Retinal pigment epithelial cell (primary cell): Measurements from ENCODE around the gene AFF3.

Experiments used
- DNase-seq: peaks from one replicate; pipeline ENCODE4 v3.0.0-alpha.2; 2010; ENCODE audit warnings: low read depth
- H3K4me3 ChIP-seq: 2 replicates; pipeline ENCODE4 v1.5.1; 2011; ENCODE audit warnings: mild to moderate bottlenecking, low read length, control low read depth, moderate library complexity
- CTCF ChIP-seq: conservative IDR thresholded peaks from 2 replicates; pipeline ENCODE4 v1.5.1; 2011; ENCODE audit warnings: low read depth, low read length, control low read depth, inconsistent platforms

AFF3 gene

GRCh38 chr2:99631700-99632099 is 510.7 kb downstream of the AFF3 start:
- H3K4me3 ChIP-seq = no peak overlapping the region
- DNase-seq = no peak
- TF ChIP-seq CTCF = no peak

GRCh38 chr2:99629320-99629719 is 513.1 kb downstream of the AFF3 start:
- no peak for TF ChIP-seq CTCF
- no peak overlapping the region for H3K4me3 ChIP-seq
- no peak for DNase-seq

GRCh38 chr2:99626158-99626557 is 516.2 kb downstream of the AFF3 start:
- DNase-seq = no peak
- no peak overlapping the region for H3K4me3 ChIP-seq
- TF ChIP-seq CTCF = no peak

GRCh38 chr2:99624677-99625076 is 517.7 kb downstream of the AFF3 start:
- no peak for DNase-seq
- H3K4me3 ChIP-seq = no peak overlapping the region
- no peak for TF ChIP-seq CTCF

- no peak overlapping the region for H3K4me3 ChIP-seq
- DNase-seq = no peak
- TF ChIP-seq CTCF = no peak
These were observed 518.8 kb downstream of the AFF3 start for GRCh38 chr2:99623613-99624012.

GRCh38 chr2:99623035-99623434 is 519.4 kb downstream of the AFF3 start:
- DNase-seq = no peak
- no peak for TF ChIP-seq CTCF
- H3K4me3 ChIP-seq = no peak overlapping the region

- no peak for TF ChIP-seq CTCF
- no peak overlapping the region for H3K4me3 ChIP-seq
- DNase-seq = no peak
These were observed 519.9 kb downstream of the AFF3 start for GRCh38 chr2:99622534-99622933.
